ENCODE data around the gene FRY.

FRY gene

DNA sequence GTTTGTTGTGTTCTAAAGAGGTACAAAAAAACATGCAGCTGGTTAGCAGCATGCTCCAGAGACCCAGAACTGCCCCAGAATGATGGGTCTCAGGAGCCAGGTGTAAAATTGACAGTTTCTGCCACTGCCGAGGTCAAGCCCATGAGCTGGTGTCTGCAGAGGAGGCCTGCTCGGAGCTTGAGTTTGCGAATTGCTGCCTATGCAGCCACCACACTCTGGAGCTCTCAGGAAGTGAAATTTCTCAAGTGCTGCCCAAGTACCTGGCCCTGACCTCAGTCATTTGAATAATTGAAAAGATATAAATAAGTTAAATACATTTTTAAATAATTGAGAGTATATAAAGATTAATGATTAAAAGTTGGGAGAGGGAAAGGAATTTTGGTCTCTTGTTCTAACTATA is 217.2 kb downstream of the FRY start:
- no peaks in the 10 kb centered on the region for H3K79me2 ChIP-seq (ENCODE audit: insufficient read depth, low read length)
- H3F3A ChIP-seq (ENCODE audit: low read depth): no peaks in the 10 kb centered on the region
- H3K9ac ChIP-seq (ENCODE audit: low read depth, low read length, poor library complexity, severe bottlenecking): no peak overlapping the region
- H3K9me2 ChIP-seq (replicated peaks; ENCODE audit: low read depth, low read length): no peaks in the 10 kb centered on the region
- TF ChIP-seq EZH2phosphoT487 (IDR thresholded peaks at IDR 0.05; ENCODE audit: borderline replicate concordance): no peak
- TF ChIP-seq, protein P1, sequence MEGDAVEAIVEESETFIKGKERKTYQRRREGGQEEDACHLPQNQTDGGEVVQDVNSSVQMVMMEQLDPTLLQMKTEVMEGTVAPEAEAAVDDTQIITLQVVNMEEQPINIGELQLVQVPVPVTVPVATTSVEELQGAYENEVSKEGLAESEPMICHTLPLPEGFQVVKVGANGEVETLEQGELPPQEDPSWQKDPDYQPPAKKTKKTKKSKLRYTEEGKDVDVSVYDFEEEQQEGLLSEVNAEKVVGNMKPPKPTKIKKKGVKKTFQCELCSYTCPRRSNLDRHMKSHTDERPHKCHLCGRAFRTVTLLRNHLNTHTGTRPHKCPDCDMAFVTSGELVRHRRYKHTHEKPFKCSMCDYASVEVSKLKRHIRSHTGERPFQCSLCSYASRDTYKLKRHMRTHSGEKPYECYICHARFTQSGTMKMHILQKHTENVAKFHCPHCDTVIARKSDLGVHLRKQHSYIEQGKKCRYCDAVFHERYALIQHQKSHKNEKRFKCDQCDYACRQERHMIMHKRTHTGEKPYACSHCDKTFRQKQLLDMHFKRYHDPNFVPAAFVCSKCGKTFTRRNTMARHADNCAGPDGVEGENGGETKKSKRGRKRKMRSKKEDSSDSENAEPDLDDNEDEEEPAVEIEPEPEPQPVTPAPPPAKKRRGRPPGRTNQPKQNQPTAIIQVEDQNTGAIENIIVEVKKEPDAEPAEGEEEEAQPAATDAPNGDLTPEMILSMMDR (conservative IDR thresholded peaks at IDR 0.05; ENCODE audit: low read length): no peak
- H3K4me1 ChIP-seq (ENCODE audit: insufficient read depth, low read length, poor library complexity, severe bottlenecking): peaks cover 12% of the 10 kb centered on the region
- peak overlapping the region; percentile 42; the same call in 1 of the 2 replicates for H2AFZ ChIP-seq (ENCODE audit: low read length)
- H3K9me3 ChIP-seq (ENCODE audit: insufficient read depth, low read depth, low read length): no peaks in the 10 kb centered on the region
- no peaks in the 10 kb centered on the region for H4K20me1 ChIP-seq (ENCODE audit: insufficient read depth, low read length, poor library complexity, severe bottlenecking)
- H3K4me2 ChIP-seq (ENCODE audit: low read depth, low read length, poor library complexity, severe bottlenecking): no peak overlapping the region
- H3K36me3 ChIP-seq (ENCODE audit: insufficient read depth, low read length): no peaks in the 10 kb centered on the region
- no peaks in the 10 kb centered on the region for H3K27me3 ChIP-seq (ENCODE audit: insufficient read depth, low read length, poor library complexity, severe bottlenecking)
- H3K4me3 ChIP-seq (ENCODE audit: low read length, poor library complexity, severe bottlenecking): no peak overlapping the region

DNA sequence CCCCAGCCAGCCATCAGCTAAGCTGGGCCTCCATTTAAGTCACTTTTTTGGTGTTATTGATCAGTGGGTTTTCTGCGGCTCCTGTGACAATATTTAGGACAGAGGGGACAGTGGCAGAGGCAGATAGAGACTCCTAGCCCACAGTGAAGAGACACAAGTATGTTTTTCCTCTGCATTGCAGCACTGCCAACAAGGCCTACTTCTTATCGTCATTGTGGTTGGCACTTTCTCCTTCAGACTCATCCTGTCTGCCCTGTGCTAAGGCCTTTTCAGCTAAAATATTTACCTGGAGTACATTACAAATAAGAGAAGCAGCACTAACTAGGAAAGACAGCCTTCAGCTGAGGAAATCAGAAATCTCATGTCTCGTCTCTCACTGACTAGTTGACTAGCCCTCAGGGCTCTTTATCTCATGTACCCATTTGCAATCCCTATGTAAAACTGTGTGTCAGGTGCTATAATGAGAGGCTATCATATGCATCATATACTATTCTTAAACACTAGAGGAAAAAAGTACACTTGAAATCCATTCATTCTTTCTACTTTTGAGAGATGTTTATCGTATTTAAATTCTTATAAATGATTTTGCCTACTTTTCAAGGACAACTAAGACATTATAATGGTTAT is 221.4 kb downstream of the FRY start:
- H3K36me3 ChIP-seq (ENCODE audit: insufficient read depth, low read length): no peaks in the 10 kb centered on the region
- H3K9me3 ChIP-seq (ENCODE audit: insufficient read depth, low read depth, low read length): no peaks in the 10 kb centered on the region
- H2AFZ ChIP-seq (ENCODE audit: low read length): no peak overlapping the region
- H3K9ac ChIP-seq (ENCODE audit: low read depth, low read length, poor library complexity, severe bottlenecking): no peak overlapping the region
- H3K4me3 ChIP-seq (ENCODE audit: low read length, poor library complexity, severe bottlenecking): no peak overlapping the region
- H3K9me2 ChIP-seq (replicated peaks; ENCODE audit: low read depth, low read length): no peaks in the 10 kb centered on the region
- peaks cover 9% of the 10 kb centered on the region for H3K4me1 ChIP-seq (ENCODE audit: insufficient read depth, low read length, poor library complexity, severe bottlenecking)
- no peaks in the 10 kb centered on the region for H3K27me3 ChIP-seq (ENCODE audit: insufficient read depth, low read length, poor library complexity, severe bottlenecking)
- no peak overlapping the region for H3K4me2 ChIP-seq (ENCODE audit: low read depth, low read length, poor library complexity, severe bottlenecking)
- H3K79me2 ChIP-seq (ENCODE audit: insufficient read depth, low read length): no peaks in the 10 kb centered on the region
- TF ChIP-seq, protein P1 (conservative IDR thresholded peaks at IDR 0.05; ENCODE audit: low read length): no peak
- no peak for TF ChIP-seq EZH2phosphoT487 (IDR thresholded peaks at IDR 0.05; ENCODE audit: borderline replicate concordance)
- H3F3A ChIP-seq (ENCODE audit: low read depth): no peaks in the 10 kb centered on the region
- no peaks in the 10 kb centered on the region for H4K20me1 ChIP-seq (ENCODE audit: insufficient read depth, low read length, poor library complexity, severe bottlenecking)

DNA sequence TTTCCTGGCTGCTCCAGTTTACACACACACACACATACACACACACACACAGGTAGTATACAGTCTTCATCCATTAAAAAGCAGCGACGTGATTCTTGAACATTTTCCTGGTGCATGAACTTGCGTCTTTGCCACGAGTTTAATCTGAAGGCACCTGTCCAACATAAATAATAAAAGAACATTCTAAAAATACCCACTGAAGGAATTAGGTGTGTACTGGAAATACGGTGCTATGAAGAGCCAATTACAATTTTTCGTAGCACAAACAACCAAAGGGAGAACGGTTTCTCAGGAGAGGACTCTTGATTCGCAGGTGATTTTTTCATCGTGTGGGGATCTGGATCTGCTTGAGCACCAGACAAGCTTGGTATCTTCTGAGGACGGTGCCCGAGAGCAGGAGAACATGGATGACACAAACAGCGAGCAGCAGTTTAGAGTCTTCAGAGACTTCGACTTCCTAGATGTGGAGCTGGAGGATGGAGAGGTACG is 222.4 kb downstream of the FRY start:
- TF ChIP-seq, protein P1 (conservative IDR thresholded peaks at IDR 0.05; ENCODE audit: low read length): no peak
- TF ChIP-seq EZH2phosphoT487 (IDR thresholded peaks at IDR 0.05; ENCODE audit: borderline replicate concordance): no peak
- H3K9me3 ChIP-seq (ENCODE audit: insufficient read depth, low read depth, low read length): no peaks in the 10 kb centered on the region
- no peaks in the 10 kb centered on the region for H3K36me3 ChIP-seq (ENCODE audit: insufficient read depth, low read length)

More for the DNA sequence above, 222.4 kb downstream of the FRY start:
- Histone ChIP-seq H2AFZ (ENCODE audit: low read length) (no peak overlapping the region), H3K27me3 (ENCODE audit: insufficient read depth, low read length, poor library complexity, severe bottlenecking) (no peaks in the 10 kb centered on the region), H3K79me2 (ENCODE audit: insufficient read depth, low read length) (no peaks in the 10 kb centered on the region), H3K4me1 (ENCODE audit: insufficient read depth, low read length, poor library complexity, severe bottlenecking) (peaks cover 3% of the 10 kb centered on the region), H3K4me3 (ENCODE audit: low read length, poor library complexity, severe bottlenecking) (no peak overlapping the region), H3K4me2 (ENCODE audit: low read depth, low read length, poor library complexity, severe bottlenecking) (no peak overlapping the region), H3K9ac (ENCODE audit: low read depth, low read length, poor library complexity, severe bottlenecking) (no peak overlapping the region), H3K9me2 (replicated peaks; ENCODE audit: low read depth, low read length) (no peaks in the 10 kb centered on the region), H3F3A (ENCODE audit: low read depth) (no peaks in the 10 kb centered on the region), H4K20me1 (ENCODE audit: insufficient read depth, low read length, poor library complexity, severe bottlenecking) (no peaks in the 10 kb centered on the region)
